Activated naive CD4-positive, alpha-beta T cell treated with anti-CD3 and anti-CD28 coated beads, Interleukin-2, amount 50 U/mL, for 16 hours (primary cell): ENCODE results near the gene LRRC36.

Experiments used
- DNase-seq: peaks from one replicate; pipeline ENCODE4 v3.0.0-alpha.2; 2020

The LRRC36 gene

DNA sequence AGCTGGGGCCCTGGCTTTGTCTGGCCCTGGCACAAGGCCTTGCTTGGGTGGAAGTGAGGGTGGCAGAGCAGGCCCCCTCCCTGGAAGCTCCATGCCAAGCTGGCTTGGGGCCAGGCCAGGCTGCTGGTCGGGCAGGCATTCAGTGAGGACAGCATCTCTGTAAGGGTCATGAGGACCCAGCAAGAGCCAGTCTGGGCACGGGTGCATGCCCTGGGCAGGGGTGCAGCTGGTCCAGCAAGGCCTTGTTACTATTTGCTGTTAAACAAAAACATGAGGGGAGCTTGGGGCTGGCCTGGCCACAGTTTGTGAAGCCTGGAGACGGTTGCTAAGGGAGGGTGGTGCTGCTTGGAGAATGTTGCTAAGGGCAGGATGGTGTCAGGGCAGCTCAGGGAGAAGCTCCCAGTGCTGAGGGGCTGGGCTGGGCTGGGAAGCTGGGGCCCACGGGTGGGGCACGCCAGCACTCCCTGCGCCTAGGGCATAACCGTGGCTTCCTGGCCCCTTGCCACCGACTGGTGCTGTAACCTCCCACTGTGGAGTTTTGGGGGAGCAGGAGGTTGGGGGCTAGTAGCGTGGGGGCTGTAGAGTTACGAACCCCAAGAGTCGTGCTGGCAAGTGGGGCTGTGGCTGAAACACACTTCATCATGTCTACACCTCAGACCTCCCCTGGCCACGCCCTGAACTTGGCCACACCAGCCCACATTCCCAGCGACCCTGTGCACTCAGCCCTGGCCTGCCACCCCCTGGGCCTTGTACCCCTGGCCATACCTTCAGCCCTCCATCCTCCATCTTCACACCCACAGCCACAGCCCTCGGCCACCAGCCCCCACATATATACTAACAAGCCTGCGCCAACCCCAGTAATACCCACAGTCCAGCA is 65.0 kb downstream of the LRRC36 start:
- no peak for DNase-seq

DNA sequence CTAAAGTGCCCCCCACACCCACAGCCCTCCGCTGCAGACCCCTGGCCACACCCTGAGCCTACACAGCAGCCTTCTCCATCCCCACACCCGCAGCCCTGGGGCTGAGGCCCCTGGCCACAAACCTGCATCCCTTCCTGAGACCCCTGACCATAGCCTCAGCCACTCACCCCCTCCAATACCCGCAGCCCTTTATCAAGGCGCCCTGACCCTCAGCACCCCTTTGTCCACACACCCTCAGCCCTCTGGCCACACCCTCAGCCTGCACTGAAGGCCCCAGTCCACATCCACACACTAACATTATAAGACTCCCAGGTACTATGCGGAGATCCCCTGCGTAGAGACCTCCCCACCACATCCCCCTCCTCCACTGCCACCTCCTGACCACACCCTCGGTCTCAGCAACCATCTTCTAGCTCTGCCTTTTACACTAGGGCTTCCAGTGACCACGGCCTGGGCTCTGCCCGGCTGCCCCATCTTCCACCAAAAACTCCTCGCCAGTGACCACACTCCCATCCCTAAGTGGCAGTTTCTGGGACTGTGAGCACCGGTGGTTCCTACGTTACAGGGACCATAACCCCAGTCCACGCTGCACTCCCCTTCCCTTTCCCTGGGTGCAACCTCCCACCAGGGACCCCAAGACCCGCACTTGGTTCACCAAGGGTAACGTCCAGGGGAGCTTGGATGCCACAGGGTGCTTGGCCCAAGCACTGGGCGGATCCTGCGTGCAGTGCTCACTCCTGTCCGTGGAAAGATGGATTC is 65.9 kb downstream of the LRRC36 start:
- DNase-seq = no peak

GRCh38 chr16:67393111-67393787 is 66.6 kb downstream of the LRRC36 start, which contains the start of gene TPPP3:
TSS of gene TPPP3 (minus strand) at chr16:67393498. CDS start at chr16:67391111, 2,387 bp downstream.
- DNase-seq = peak; percentile 34

DNA sequence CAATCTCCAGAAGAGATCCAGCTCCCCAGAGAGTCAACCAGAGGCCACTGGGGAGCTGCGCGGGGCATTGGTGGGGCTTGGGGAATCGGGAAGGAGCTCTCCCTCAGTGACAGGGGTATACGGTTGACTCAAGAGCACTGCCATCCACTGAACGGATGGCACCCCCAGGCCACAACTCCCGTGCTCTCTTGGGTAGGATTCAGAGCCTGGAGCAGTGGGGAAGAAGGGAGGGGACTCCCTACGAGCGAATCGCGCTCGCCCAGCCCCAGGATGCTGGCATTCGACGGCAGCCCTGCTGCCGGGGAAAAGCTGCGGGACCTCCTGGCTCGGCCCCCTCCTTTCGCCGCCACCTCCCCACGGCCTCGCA is 67.2 kb downstream of the LRRC36 start:
- no peak for DNase-seq

DNA sequence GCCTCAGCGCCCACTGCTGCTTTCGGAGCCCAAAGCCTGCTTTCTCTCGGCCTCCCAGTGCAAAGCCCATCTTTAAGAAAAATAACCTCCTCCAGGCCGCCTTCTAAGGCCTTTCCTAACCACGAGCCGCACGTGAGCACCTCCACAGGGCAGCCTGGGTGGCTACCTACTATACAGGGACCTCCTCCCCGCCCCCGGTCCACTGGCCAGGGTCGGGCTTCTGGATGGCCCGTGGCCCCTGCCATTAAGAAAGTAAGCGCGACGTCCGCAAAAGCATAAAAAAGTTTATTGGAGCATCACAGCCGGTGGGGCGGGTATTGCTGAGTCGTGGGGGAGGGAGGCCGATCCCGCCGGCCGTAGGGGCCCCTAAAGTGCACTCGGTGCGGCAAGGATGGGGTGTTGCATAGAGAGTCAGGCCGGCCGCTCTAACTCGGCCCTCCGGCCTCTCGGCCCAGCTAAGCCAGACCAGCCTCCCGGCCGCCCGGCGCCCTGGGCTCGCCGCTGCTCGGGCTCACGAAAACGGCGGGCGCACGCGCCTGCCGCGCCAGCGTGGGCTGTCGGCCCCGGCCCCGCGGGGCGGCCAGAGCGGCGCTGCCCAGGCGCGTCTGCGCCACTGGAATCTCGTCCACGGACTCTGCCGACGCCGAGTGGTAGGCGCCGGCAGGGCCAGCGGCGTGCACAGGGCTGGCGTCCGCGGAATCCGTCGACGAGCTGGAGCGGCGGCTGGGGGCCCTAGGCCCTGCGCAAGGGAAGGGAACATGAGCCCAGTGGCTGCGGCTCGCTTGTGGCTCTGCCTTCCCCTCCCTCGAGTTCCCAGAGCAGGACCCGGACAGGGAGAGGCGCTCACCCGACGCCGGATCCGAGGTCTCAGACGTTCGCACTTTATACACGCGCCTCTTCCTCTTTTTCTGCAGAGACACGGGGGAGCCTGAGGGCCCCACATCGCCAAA is 67.8 kb downstream of the LRRC36 start:
- no peak for DNase-seq

GRCh38 chr16:67395105-67395457 is 68.5 kb downstream of the LRRC36 start:
- no peak for DNase-seq

- no peak for DNase-seq
Observed at GRCh38 chr16:67395458-67396158, 69.0 kb downstream of the LRRC36 start.

GRCh38 chr16:67396159-67397035 is 69.8 kb downstream of the LRRC36 start:
- DNase-seq = no peak

DNA sequence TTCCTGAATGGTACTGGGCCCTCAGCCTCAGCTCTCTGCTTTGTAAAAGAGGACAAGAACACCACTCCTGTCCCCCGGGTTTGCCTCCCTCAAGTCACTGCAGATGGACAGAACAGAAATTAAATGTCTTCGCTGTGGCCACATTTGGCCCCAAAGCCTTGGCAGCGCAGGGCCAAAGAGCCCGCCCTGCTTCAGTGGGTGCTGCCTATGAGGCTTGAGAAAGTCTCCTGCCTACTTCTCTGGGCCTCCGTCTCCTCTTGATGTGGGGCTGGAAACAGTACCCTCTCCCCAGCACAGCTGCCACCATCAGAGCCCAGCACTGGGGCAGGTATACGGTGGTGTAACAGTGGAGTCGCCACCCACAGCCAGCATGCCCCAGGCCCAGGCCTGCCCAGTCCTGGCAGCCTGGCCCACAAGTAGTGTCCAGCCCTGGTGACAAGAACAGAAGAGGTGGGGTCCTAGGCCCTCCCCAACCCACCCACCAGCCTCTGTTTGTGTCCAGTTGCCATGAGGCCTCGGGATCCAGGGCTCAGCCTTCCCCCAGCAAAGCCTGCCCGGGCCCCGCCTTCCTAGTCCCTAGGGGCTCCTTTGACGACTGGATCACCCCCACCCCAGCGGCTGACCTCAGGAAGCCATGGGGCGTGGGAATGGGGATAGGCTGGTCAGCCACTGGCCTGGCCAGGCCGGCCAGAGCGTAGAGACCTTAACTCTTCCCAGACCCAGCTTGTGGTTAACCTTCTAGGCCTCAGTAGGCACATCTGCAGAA is 70.6 kb downstream of the LRRC36 start:
- no peak for DNase-seq

GRCh38 chr16:67397812-67398545 is 71.4 kb downstream of the LRRC36 start:
- DNase-seq = no peak

DNA sequence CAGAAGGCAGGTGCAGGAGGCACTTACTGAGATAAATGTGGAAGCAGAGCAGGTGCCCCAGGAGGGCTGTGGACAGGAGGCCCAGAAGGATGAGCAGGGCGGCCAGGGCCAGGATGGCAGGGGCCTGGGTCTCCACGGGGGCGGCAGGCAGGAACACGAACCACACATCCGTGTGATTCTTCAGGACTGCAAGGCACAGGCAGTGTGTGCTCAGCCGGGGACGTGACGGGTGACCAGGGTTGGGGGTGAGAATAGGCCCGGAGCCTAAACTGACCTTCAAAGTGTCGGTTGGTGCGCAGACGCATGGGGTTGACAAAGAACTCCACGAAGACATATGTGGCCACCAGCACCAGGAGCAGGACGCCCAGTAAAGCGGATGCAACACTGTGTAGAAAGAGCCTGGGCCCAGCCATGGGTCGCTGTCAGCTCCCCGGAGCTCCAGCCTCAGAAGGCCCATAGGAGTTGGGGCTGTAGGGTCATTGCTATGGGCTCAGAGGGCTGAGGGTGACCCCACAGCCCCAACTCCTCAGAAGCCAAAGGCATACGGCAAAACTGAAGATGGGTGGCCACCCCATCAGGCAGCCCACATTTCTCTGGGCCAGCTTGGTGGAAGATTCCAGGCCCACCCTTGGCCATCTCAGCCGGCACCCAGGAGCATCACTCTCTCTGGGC is 72.1 kb downstream of the LRRC36 start:
- no peak for DNase-seq

GRCh38 chr16:67399218-67399733 is 72.7 kb downstream of the LRRC36 start:
- peak; percentile 58 for DNase-seq

GRCh38 chr16:67399749-67400704 is 73.4 kb downstream of the LRRC36 start:
- DNase-seq = no peak

- DNase-seq = no peak
Observed at GRCh38 chr16:67400901-67401300, 74.3 kb downstream of the LRRC36 start.

DNA sequence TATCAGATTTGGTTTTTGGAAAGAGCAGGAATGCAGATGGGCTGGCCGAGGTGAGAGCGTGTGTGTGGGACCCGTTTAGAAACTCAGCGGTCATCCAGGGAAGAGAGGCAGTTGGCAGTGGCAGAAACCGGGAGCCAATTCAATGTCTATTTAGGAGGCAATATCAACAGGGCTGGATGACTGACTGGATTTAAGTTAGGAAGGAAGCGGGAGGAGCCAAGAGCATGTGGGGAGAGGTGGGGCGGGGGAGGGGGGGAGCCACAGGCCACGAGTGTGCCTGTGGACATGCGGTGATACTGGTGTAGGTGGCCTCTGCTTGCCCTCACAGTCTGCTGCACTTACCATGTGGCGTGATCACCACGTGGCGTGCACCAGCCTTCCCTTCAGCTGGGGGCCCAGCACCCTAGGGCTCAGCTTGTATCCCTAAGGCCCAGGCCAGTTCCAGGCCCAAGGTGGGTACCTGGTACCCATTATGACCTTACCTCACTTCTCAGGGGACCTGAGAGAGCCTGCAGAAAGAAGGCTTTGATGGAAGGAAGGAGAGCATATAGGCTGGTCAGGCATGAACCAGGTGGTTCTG is 77.5 kb downstream of the LRRC36 start:
- DNase-seq = no peak

- DNase-seq = no peak
Observed at GRCh38 chr16:67404740-67405226, 78.2 kb downstream of the LRRC36 start.

GRCh38 chr16:67405336-67405735 is 78.7 kb downstream of the LRRC36 start:
- no peak for DNase-seq
